GM12892 (cell line): ENCODE results near the gene NCCRP1.

ENCODE experiments used
- POLR2A ChIP-seq: IDR thresholded peaks from 2 replicates; pipeline ENCODE4 v1.6.1; 2011; ENCODE audit warnings: low read depth, low read length, control low read depth
- POLR2AphosphoS5 ChIP-seq: IDR thresholded peaks from 2 replicates; pipeline ENCODE4 v1.6.1; 2011; ENCODE audit warnings: low read depth, low read length, control low read depth

DNA sequence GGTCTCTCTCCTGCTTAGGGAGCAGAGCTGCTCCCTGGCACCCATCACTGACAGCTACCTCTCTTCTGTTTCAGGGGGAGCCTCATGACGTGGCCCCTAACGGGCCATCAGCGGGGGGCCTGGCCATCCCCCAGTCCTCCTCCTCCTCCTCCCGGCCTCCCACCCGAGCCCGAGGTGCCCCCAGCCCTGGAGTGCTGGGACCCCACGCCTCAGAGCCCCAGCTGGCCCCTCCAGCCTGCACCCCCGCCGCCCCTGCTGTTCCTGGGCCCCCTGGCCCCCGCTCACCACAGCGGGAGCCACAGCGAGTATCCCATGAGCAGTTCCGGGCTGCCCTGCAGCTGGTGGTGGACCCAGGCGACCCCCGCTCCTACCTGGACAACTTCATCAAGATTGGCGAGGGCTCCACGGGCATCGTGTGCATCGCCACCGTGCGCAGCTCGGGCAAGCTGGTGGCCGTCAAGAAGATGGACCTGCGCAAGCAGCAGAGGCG, 23.2 kb upstream of the NCCRP1 start:
- no peak for TF ChIP-seq POLR2AphosphoS5
- TF ChIP-seq POLR2A, result no peak
